Measurements from ENCODE around the gene CUEDC2. TPM values are rescaled to one million over a fixed set of nuclear protein-coding genes. Genes with fewer than 3 reads are reported as not detected.
A peak's percentile ranks its signal among the peaks of the same experiment; 100 is the strongest.

The CUEDC2 gene
- total RNA-seq, 3 donors from 2014 or later (not counting 1 experiment from before 2014, with no cell fraction given): 35.0 to 43.0 (median 37.7) TPM

DNA sequence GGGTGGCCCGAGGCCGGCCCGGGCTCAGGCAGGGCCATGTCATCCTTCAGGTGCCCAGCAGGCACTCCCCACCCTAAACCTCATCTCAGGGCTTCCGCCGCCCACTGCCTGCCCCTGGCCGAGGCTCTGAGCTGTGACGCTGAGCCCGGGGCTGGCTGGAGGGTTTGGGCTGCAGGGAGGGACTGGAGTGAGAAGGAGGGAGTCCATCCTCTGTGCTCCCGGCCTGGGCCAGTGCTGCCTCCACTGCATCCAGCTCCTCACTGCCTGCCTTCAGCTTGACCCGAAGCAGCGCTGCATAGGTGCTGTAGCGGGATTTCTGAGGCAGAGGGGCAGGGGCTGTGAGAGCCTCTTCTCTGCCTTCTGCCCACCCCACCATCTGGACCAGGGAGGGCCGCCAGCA is 29.3 kb downstream of the CUEDC2 start:
- Histone ChIP-seq H3K27ac (ENCODE audit: low read length) (no peak overlapping the region), H3K9me3 (ENCODE audit: control insufficient read depth, insufficient read depth, low read length) (no peaks in the 10 kb centered on the region), H3K27me3 (ENCODE audit: control insufficient read depth, insufficient read depth, low read length) (peaks cover 5% of the 10 kb centered on the region), H3K4me3 (ENCODE audit: low read length) (no peak overlapping the region), H3K4me1 (ENCODE audit: control insufficient read depth, insufficient read depth, low read length) (peaks cover 20% of the 10 kb centered on the region), H3K36me3 (ENCODE audit: control insufficient read depth, insufficient read depth, low read length) (peaks cover 27% of the 10 kb centered on the region)
- no peak for ATAC-seq
- Mint-ChIP-seq H3K4me3 (no peak overlapping the region), H3K4me1 (peaks cover 5 to 15% of the 10 kb centered on the region in 2 donors), H3K36me3 (no peaks in the 10 kb centered on the region), H3K27me3 (ENCODE audit: low read depth in 2 of 2) (peaks cover 5 to 6% of the 10 kb centered on the region in 2 donors), H3K27ac (peak overlapping the region in 1 of 2 donors; percentile 69), H3K9me3 (no peaks in the 10 kb centered on the region)
- 92% methylated on average over 12 of the region's 13 CpGs for WGBS (ENCODE audit: insufficient coverage)
- intact Hi-C loops (cut with micrococcal nuclease): no loop called here
- TF ChIP-seq, protein P1, sequence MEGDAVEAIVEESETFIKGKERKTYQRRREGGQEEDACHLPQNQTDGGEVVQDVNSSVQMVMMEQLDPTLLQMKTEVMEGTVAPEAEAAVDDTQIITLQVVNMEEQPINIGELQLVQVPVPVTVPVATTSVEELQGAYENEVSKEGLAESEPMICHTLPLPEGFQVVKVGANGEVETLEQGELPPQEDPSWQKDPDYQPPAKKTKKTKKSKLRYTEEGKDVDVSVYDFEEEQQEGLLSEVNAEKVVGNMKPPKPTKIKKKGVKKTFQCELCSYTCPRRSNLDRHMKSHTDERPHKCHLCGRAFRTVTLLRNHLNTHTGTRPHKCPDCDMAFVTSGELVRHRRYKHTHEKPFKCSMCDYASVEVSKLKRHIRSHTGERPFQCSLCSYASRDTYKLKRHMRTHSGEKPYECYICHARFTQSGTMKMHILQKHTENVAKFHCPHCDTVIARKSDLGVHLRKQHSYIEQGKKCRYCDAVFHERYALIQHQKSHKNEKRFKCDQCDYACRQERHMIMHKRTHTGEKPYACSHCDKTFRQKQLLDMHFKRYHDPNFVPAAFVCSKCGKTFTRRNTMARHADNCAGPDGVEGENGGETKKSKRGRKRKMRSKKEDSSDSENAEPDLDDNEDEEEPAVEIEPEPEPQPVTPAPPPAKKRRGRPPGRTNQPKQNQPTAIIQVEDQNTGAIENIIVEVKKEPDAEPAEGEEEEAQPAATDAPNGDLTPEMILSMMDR (IDR thresholded peaks at IDR 0.05): no peak
- DNase-seq: peak in 1 of 2 donors; percentile 34

GRCh38 chr10:102402512-102402896 is 29.9 kb downstream of the CUEDC2 start:
- TF ChIP-seq, protein P1 (IDR thresholded peaks at IDR 0.05): no peak
- H3K9me3 ChIP-seq (ENCODE audit: control insufficient read depth, insufficient read depth, low read length): no peaks in the 10 kb centered on the region
- H3K27ac ChIP-seq (ENCODE audit: low read length): no peak overlapping the region
- H3K9me3 Mint-ChIP-seq: no peaks in the 10 kb centered on the region
- ATAC-seq (no peak), DNase-seq (peak in 1 of 2 donors; percentile 20)
- peaks cover 0 to under 1% of the 10 kb centered on the region in 2 donors for H3K27me3 Mint-ChIP-seq (ENCODE audit: low read depth in 2 of 2)
- H3K27ac Mint-ChIP-seq: peak overlapping the region; percentile 48 to 75
- intact Hi-C loops (cut with micrococcal nuclease): no loop called here
- no peaks in the 10 kb centered on the region for H3K27me3 ChIP-seq (ENCODE audit: control insufficient read depth, insufficient read depth, low read length)
- peaks cover 7 to 17% of the 10 kb centered on the region in 2 donors for H3K4me1 Mint-ChIP-seq
- no peaks in the 10 kb centered on the region for H3K36me3 Mint-ChIP-seq
- H3K36me3 ChIP-seq (ENCODE audit: control insufficient read depth, insufficient read depth, low read length): peaks cover 33% of the 10 kb centered on the region
- no peak overlapping the region for H3K4me3 ChIP-seq (ENCODE audit: low read length)
- peak overlapping the region; percentile 40 for H3K4me3 Mint-ChIP-seq
- peaks cover 20% of the 10 kb centered on the region for H3K4me1 ChIP-seq (ENCODE audit: control insufficient read depth, insufficient read depth, low read length)
- WGBS (ENCODE audit: insufficient coverage): 100% methylated on average over 2 of the region's 5 CpGs

DNA sequence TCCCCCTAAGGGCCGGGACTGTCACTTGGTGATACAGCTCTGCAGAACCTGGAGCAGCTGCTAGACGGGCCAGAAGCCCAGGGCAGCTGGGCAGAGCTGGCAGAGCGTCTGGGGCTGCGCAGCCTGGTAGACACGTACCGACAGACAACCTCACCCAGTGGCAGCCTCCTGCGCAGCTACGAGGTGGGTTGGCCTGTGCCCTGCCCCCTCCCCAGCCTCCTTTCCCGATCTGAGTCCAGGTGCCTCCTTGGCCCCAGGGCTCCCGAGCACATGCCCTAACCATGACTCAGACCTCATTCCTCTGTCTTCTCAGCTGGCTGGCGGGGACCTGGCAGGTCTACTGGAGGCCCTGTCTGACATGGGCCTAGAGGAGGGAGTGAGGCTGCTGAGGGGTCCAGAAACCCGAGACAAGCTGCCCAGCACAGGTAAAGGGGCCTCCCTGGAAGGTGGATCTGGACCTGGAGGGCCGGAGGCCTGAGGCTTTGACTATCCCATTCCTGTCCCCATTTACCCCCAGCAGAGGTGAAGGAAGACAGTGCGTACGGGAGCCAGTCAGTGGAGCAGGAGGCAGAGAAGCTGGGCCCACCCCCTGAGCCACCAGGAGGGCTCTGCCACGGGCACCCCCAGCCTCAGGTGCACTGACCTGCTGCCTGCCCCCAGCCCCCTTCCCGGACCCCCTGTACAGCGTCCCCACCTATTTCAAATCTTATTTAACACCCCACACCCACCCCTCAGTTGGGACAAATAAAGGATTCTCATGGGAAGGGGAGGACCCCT is 30.5 kb downstream of the CUEDC2 start:
- peak in 1 of 2 donors; percentile 24 for DNase-seq
- TF ChIP-seq, protein P1 (IDR thresholded peaks at IDR 0.05): no peak
- no peak overlapping the region for H3K4me3 Mint-ChIP-seq
- peaks cover 7 to 19% of the 10 kb centered on the region in 2 donors for H3K4me1 Mint-ChIP-seq
- 94% methylated on average over 16 of the region's 18 CpGs for WGBS (ENCODE audit: insufficient coverage)
- intact Hi-C loops (cut with micrococcal nuclease): no loop called here
- Histone ChIP-seq H3K27ac (ENCODE audit: low read length) (no peak overlapping the region), H3K36me3 (ENCODE audit: control insufficient read depth, insufficient read depth, low read length) (peaks cover 37% of the 10 kb centered on the region), H3K9me3 (ENCODE audit: control insufficient read depth, insufficient read depth, low read length) (no peaks in the 10 kb centered on the region), H3K27me3 (ENCODE audit: control insufficient read depth, insufficient read depth, low read length) (no peaks in the 10 kb centered on the region), H3K4me1 (ENCODE audit: control insufficient read depth, insufficient read depth, low read length) (peaks cover 22% of the 10 kb centered on the region), H3K4me3 (ENCODE audit: low read length) (no peak overlapping the region)
- no peaks in the 10 kb centered on the region for H3K9me3 Mint-ChIP-seq
- H3K27me3 Mint-ChIP-seq (ENCODE audit: low read depth in 2 of 2): no peaks in the 10 kb centered on the region
- ATAC-seq: no peak
- H3K36me3 Mint-ChIP-seq: no peaks in the 10 kb centered on the region
- H3K27ac Mint-ChIP-seq: peak overlapping the region; percentile 48 to 75
